GM12864 (cell line): ENCODE results near the gene MRPL48.

Experiments used
- DNase-seq: peaks from one replicate; pipeline ENCODE4 v3.0.0-alpha.2; 2011; ENCODE audit warnings: low read depth
- H3K4me3 ChIP-seq: 2 replicates; pipeline ENCODE4 v1.5.1; 2011; ENCODE audit warnings: mild to moderate bottlenecking, low read depth, low read length, control low read depth
- CTCF ChIP-seq: IDR thresholded peaks from 2 replicates; pipeline ENCODE4 v1.5.1; 2011; ENCODE audit warnings: low read depth, mild to moderate bottlenecking, moderate library complexity, low read length, control low read depth, inconsistent platforms; ENCODE audit errors: missing control alignments

Gene MRPL48

GRCh38 chr11:73810637-73811036, 23.0 kb downstream of the MRPL48 start:
- no peak for TF ChIP-seq CTCF
- no peak for DNase-seq
- no peak overlapping the region for H3K4me3 ChIP-seq

GRCh38 chr11:73812234-73812633, 24.6 kb downstream of the MRPL48 start:
- DNase-seq: no peak
- no peak for TF ChIP-seq CTCF

GRCh38 chr11:73814812-73815211, 27.1 kb downstream of the MRPL48 start:
- no peak overlapping the region for H3K4me3 ChIP-seq
- DNase-seq: no peak
- TF ChIP-seq CTCF: no peak

More at GRCh38 chr11:73812234-73812633, 24.6 kb downstream of the MRPL48 start:
- H3K4me3 ChIP-seq: no peak overlapping the region

GRCh38 chr11:73818846-73819245, 31.2 kb downstream of the MRPL48 start:
- no peak for DNase-seq
- TF ChIP-seq CTCF: no peak
- no peak overlapping the region for H3K4me3 ChIP-seq

- no peak for TF ChIP-seq CTCF
- no peak for DNase-seq
- no peak overlapping the region for H3K4me3 ChIP-seq
Observed at GRCh38 chr11:73830261-73830660, 42.6 kb downstream of the MRPL48 start.

- no peak overlapping the region for H3K4me3 ChIP-seq
- no peak for DNase-seq
- TF ChIP-seq CTCF: no peak
Observed at GRCh38 chr11:73833067-73833466, 45.4 kb downstream of the MRPL48 start.

- no peak overlapping the region for H3K4me3 ChIP-seq
- DNase-seq: no peak
- TF ChIP-seq CTCF: no peak
Observed at GRCh38 chr11:73838443-73839122, 50.9 kb downstream of the MRPL48 start.
